ENCODE results near the gene BLTP3A.

Gene BLTP3A

GRCh38 chr6:34832942-34833341 is 41.1 kb downstream of the BLTP3A start:
- DNase-seq: no peak

GRCh38 chr6:34834789-34835518 is 43.1 kb downstream of the BLTP3A start:
- DNase-seq: no peak

- no peak for DNase-seq
Observed at GRCh38 chr6:34836008-34836407, 44.1 kb downstream of the BLTP3A start.

GRCh38 chr6:34836451-34836850 is 44.6 kb downstream of the BLTP3A start:
- no peak for DNase-seq

GRCh38 chr6:34837528-34837927 is 45.6 kb downstream of the BLTP3A start:
- DNase-seq: no peak

- no peak for DNase-seq
Observed at GRCh38 chr6:34839666-34840352, 47.9 kb downstream of the BLTP3A start.

Data from NCI-H1694 (cell line).